IPS-NIHi7 (cell line): Measurements from ENCODE around the gene CPB2.

Experiments used
- DNase-seq: peaks from one replicate; pipeline ENCODE4 v3.0.0; 2012; ENCODE audit warnings: mixed read lengths; ENCODE audit errors: extremely low spot score

Gene CPB2

GRCh38 chr13:46052319-46053161, 52.3 kb downstream of the CPB2 start, which contains the start of gene ZC3H13:
Gene ZC3H13, minus strand, starts transcription at chr13:46052746. Its CDS starts 7,239 bp downstream, at chr13:46045507.
- peak; percentile 96 for DNase-seq

GRCh38 chr13:46051968-46052318, 52.9 kb downstream of the CPB2 start:
- no peak for DNase-seq

- DNase-seq, result no peak
Measured at GRCh38 chr13:46050771-46051170, 54.1 kb downstream of the CPB2 start.

GRCh38 chr13:46045424-46045823, 59.4 kb downstream of the CPB2 start:
- no peak for DNase-seq

- DNase-seq, result no peak
Measured at GRCh38 chr13:46043647-46044046, 61.2 kb downstream of the CPB2 start.

GRCh38 chr13:46041419-46041839, 63.4 kb downstream of the CPB2 start:
- DNase-seq, result no peak

GRCh38 chr13:46040763-46041162, 64.1 kb downstream of the CPB2 start:
- no peak for DNase-seq

- DNase-seq, result no peak
Measured at GRCh38 chr13:46039411-46040182, 65.2 kb downstream of the CPB2 start.

- DNase-seq, result no peak
Measured at GRCh38 chr13:46038296-46038695, 66.5 kb downstream of the CPB2 start.

- DNase-seq, result no peak
Measured at GRCh38 chr13:46035066-46035465, 69.8 kb downstream of the CPB2 start.

GRCh38 chr13:46032341-46032740, 72.5 kb downstream of the CPB2 start:
- no peak for DNase-seq

- DNase-seq, result no peak
Measured at GRCh38 chr13:46031581-46032263, 73.1 kb downstream of the CPB2 start.

- DNase-seq, result no peak
Measured at GRCh38 chr13:46025157-46025556, 79.7 kb downstream of the CPB2 start.

- no peak for DNase-seq
Measured at GRCh38 chr13:46022481-46022880, 82.4 kb downstream of the CPB2 start.

GRCh38 chr13:46016216-46016615, 88.6 kb downstream of the CPB2 start:
- DNase-seq, result no peak

GRCh38 chr13:46015366-46015765, 89.5 kb downstream of the CPB2 start:
- DNase-seq, result no peak

GRCh38 chr13:46012404-46012803, 92.4 kb downstream of the CPB2 start:
- DNase-seq, result no peak

GRCh38 chr13:46010148-46010547, 94.7 kb downstream of the CPB2 start:
- peak; percentile 17 for DNase-seq

- no peak for DNase-seq
Measured at GRCh38 chr13:46008631-46009030, 96.2 kb downstream of the CPB2 start.

- no peak for DNase-seq
Measured at GRCh38 chr13:46006688-46007452, 98.0 kb downstream of the CPB2 start.

GRCh38 chr13:46004491-46004890, 100.3 kb downstream of the CPB2 start:
- no peak for DNase-seq
